B cell (primary cell): ENCODE data around the gene HDAC10. TPM values are rescaled to one million over a fixed set of nuclear protein-coding genes. Genes with fewer than 3 reads are reported as not detected.

Source experiments
- ATAC-seq: fragments of 200-7000 bp; cut with Tn5 transposase; one replicate; pipeline ENCODE4 v1.10.0; 2021; ENCODE audit warnings: low read depth, mild to moderate bottlenecking, moderate number of reproducible peaks, moderate library complexity
- CTCF ChIA-PET: fragments of 350-600 bp; sonication (Branson Sonifier 250); formaldehyde crosslinking; loops from one replicate; lab custom pipeline; 2021; ENCODE audit warnings: antibody characterized with exemption, inconsistent platforms; lab: Charles Lee
- POLR2A ChIA-PET: fragments of 350-600 bp; sonication (Branson Sonifier 250); formaldehyde crosslinking; loops from one replicate; lab custom pipeline; 2021; ENCODE audit warnings: antibody characterized with exemption; lab: Charles Lee
- DNase-seq: peaks from one replicate; pipeline ENCODE4 v3.0.0; 2013
- H2AFZ ChIP-seq: 2 replicates; pipeline ENCODE4 v1.6.1; 2012; ENCODE audit warnings: mild to moderate bottlenecking, low read depth, low read length; ENCODE audit not compliant: insufficient read depth, poor library complexity, severe bottlenecking
- H3K27ac ChIP-seq, 2 donors: 1 replicate in 1 of 2; 2 replicates in 1 of 2; pipeline ENCODE4 v1.5.1; 2012 to 2013; ENCODE audit warnings: low read length in 2 of 2, mild to moderate bottlenecking in 2 of 2, moderate library complexity in 1 of 2
- H3K27me3 ChIP-seq, 4 experiments: fragments of 200-600 bp in 1 of 4; sonication (generic) in 1 of 4; replicated peaks in 1 of 4; 1 replicate in 2 of 4; 2 replicates in 2 of 4; pipeline versions ENCODE4 v1.6.1 to v1.7.0; 2013 to 2016; ENCODE audit warnings: low read length in 3 of 4, mild to moderate bottlenecking in 2 of 4, mixed read lengths in 1 of 4, moderate library complexity in 1 of 4; ENCODE audit not compliant: insufficient read depth in 4 of 4, control insufficient read depth in 3 of 4; ENCODE audit errors: control extremely low read depth in 1 of 4
- H3K36me3 ChIP-seq, 2 experiments: replicated peaks in 1 of 2; 1 replicate in 1 of 2; 2 replicates in 1 of 2; pipeline versions ENCODE4 v1.6.1 to v1.7.1; 2013; ENCODE audit warnings: low read length in 1 of 2; ENCODE audit not compliant: insufficient read depth in 2 of 2, control insufficient read depth in 1 of 2; ENCODE audit errors: control extremely low read depth in 1 of 2, extremely low read depth in 1 of 2
- H3K4me1 ChIP-seq, 2 donors: fragments of 200-600 bp in 1 of 2; sonication (generic) in 1 of 2; 1 replicate in 1 of 2; 2 replicates in 1 of 2; pipeline versions ENCODE4 v1.5.1 to v1.6.1; 2013 to 2017; ENCODE audit warnings: low read length in 2 of 2; ENCODE audit not compliant: control insufficient read depth in 2 of 2, insufficient read depth in 2 of 2
- H3K4me2 ChIP-seq: replicated peaks from 2 replicates; pipeline ENCODE3; 2012; ENCODE audit warnings: mild to moderate bottlenecking, low read depth, low read length; ENCODE audit not compliant: poor library complexity, severe bottlenecking
- H3K4me3 ChIP-seq, 5 experiments: fragments of 200-600 bp in 1 of 5; sonication (generic) in 1 of 5; 1 replicate in 3 of 5; 2 replicates in 2 of 5; pipeline versions ENCODE4 v1.5.1 to v1.7.0; 2011 to 2016; ENCODE audit warnings: low read length in 4 of 5, mild to moderate bottlenecking in 4 of 5, low read depth in 2 of 5, control low read depth in 1 of 5, moderate library complexity in 1 of 5; ENCODE audit not compliant: insufficient read depth in 1 of 5; ENCODE audit errors: control extremely low read depth in 1 of 5, extremely low read depth in 1 of 5
- H3K79me2 ChIP-seq: fragments of 200-600 bp; sonication (generic); one replicate; pipeline ENCODE4 v1.6.0; 2016; ENCODE audit warnings: low read length; ENCODE audit not compliant: control insufficient read depth, insufficient read depth
- H3K9ac ChIP-seq: fragments of 200-600 bp; sonication (generic); 2 replicates; pipeline ENCODE4 v1.6.1; 2017; ENCODE audit warnings: mild to moderate bottlenecking, low read length, moderate library complexity
- H3K9me3 ChIP-seq, 3 donors: one replicate each; pipeline versions ENCODE4 v1.6.1 to v1.7.1; 2013; ENCODE audit warnings: low read length in 2 of 3; ENCODE audit not compliant: control insufficient read depth in 2 of 3, insufficient read depth in 1 of 3; ENCODE audit errors: control extremely low read depth in 1 of 3
- H4K20me1 ChIP-seq: 2 replicates; pipeline ENCODE4 v1.6.0; 2012; ENCODE audit warnings: mild to moderate bottlenecking, low read length; ENCODE audit not compliant: insufficient read depth, control insufficient read depth, poor library complexity, severe bottlenecking
- H3K27ac Mint-ChIP-seq: one replicate; pipeline ENCODE4 v1.8.0; 2021; ENCODE audit warnings: mixed read lengths
- H3K27me3 Mint-ChIP-seq: one replicate; pipeline ENCODE4 v1.8.0; 2021; ENCODE audit warnings: mixed read lengths
- H3K4me1 Mint-ChIP-seq: one replicate; pipeline ENCODE4 v1.8.0; 2021; ENCODE audit warnings: mixed read lengths
- H3K4me3 Mint-ChIP-seq: one replicate; pipeline ENCODE4 v1.8.0; 2021; ENCODE audit warnings: mixed read lengths
- H3K9me3 Mint-ChIP-seq: one replicate; pipeline ENCODE4 v1.8.0; 2022; ENCODE audit warnings: mixed read lengths; ENCODE audit not compliant: insufficient read depth
- EZH2 ChIP-seq: IDR thresholded peaks from 2 replicates; pipeline ENCODE4 v1.6.1; 2012; ENCODE audit warnings: borderline replicate concordance, low read depth, mild to moderate bottlenecking, moderate library complexity, low read length; ENCODE audit not compliant: insufficient read depth, poor library complexity, severe bottlenecking
- WGBS: methylation state at CpG from one replicate; pipeline ENCODE4 v1.1.5; 2013; ENCODE audit warnings: missing lambda C conversion rate; ENCODE audit not compliant: insufficient coverage; 5-methylcytosine and 5-hydroxymethylcytosine counted together
- intact Hi-C: fragments of 100-400 bp; cut with micrococcal nuclease; formaldehyde crosslinking; loops from one replicate; pipeline ENCODE4 v1.10.0; 2022
- polyA plus RNA-seq: library from polyadenylated mRNA; depleted of rRNA; stranded (reverse); fragments of >200 nt; gene quantifications from 2 replicates; pipeline ENCODE4 v1.2.3, GENCODE V29; 2012
- total RNA-seq, 2 donors: library from RNA; stranded (reverse); fragments of 120-200 nt in 1 of 2; gene quantifications; 1 replicate in 1 of 2; 2 replicates in 1 of 2; pipeline versions ENCODE4 v1.2.3 to v1.2.4, GENCODE V29; 2013 to 2022
- TF ChIP-seq, protein P1 (sequence below): fragments of 200-600 bp; IDR thresholded peaks from one replicate; pipeline ENCODE4 v1.8.0; 2022; ENCODE audit warnings: antibody characterized with exemption, mild to moderate bottlenecking

Gene HDAC10
- total and polyA plus RNA-seq, 2 donors (not counting 1 experiment from before 2014, with no cell fraction given): 136 to 187 TPM

DNA sequence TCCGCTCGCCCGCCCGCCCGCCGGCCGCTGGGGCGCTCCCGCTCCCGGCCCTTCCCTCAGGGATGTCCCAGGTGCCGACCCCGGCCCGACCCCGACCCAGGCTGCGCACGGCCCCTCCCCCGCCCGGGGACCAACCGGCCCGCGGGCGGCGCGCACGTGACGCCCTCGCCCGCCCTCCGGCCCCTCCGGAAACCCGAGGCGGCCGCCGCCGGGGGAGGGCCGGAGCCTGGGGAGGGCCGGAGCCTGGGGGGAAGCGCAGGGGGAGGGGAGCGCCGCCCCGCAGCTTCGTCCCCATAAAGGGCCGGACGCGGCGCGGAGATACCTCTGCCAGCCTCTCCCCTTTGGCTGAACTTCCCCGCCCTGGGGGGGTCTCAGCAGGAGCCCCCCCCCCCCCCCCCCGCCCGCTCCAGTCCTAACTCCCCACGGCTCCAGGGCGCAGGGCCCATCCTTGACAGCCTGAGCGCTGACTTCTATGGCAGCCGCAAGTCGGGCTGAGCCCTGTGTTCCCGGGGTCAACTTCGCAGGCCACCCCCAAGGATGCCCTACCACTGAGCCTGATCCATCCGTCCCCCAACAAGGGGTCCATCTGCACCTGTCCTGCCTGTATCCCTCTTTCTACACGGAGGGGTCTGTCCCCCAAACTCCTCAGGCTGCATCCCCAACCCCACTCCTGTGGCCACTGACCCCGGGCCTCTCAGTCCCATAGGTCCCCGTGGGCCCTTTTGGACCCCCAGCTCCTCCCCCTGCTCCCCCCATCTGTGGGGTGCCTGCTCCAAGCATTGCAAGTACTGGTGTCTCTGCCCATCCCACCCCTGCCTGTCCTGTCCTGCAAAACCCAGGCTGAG lies 10.8 kb upstream of the HDAC10 start, which contains the start of gene MAPK12:
TSS of gene MAPK12 (minus strand) at position 69 of the 845 bp plus-strand sequence. CDS start 174 bp downstream, outside the sequence.
- intact Hi-C loops: no loop called here
- peak within 1 kb of the TSS in 3 of 5 experiments; percentile 5 to 36 (median 33) for H3K4me3 ChIP-seq
- peaks cover 10% of the 10 kb centered on the region for H3K27me3 Mint-ChIP-seq
- H3K36me3 ChIP-seq: no peaks in the 10 kb centered on the region
- no peaks in the 10 kb centered on the region for H3K9me3 ChIP-seq
- H3K9ac ChIP-seq: no peak within 1 kb of the TSS
- no peaks in the 10 kb centered on the region for H3K9me3 Mint-ChIP-seq
- H3K4me2 ChIP-seq: peak within 1 kb of the TSS; percentile 70
- no peak within 1 kb of the TSS for H3K27ac ChIP-seq
- H2AFZ ChIP-seq: no peak within 1 kb of the TSS
- ATAC-seq (peak; percentile 22), DNase-seq (no peak)
- H3K27ac Mint-ChIP-seq: no peak within 1 kb of the TSS
- ChIA-PET POLR2A (no interaction called here), CTCF (interaction anchor here (0.7 to 3.8 kb wide), 3 partner anchors 10 to 24 kb away, joined by 3 to 22 read pairs (median 3); partner anchors contain the start of gene HDAC10)
- TF ChIP-seq EZH2: no peak
- TF ChIP-seq, protein P1, sequence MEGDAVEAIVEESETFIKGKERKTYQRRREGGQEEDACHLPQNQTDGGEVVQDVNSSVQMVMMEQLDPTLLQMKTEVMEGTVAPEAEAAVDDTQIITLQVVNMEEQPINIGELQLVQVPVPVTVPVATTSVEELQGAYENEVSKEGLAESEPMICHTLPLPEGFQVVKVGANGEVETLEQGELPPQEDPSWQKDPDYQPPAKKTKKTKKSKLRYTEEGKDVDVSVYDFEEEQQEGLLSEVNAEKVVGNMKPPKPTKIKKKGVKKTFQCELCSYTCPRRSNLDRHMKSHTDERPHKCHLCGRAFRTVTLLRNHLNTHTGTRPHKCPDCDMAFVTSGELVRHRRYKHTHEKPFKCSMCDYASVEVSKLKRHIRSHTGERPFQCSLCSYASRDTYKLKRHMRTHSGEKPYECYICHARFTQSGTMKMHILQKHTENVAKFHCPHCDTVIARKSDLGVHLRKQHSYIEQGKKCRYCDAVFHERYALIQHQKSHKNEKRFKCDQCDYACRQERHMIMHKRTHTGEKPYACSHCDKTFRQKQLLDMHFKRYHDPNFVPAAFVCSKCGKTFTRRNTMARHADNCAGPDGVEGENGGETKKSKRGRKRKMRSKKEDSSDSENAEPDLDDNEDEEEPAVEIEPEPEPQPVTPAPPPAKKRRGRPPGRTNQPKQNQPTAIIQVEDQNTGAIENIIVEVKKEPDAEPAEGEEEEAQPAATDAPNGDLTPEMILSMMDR: no peak
- H3K4me1 Mint-ChIP-seq: peaks cover 13% of the 10 kb centered on the region
- H3K79me2 ChIP-seq: no peaks in the 10 kb centered on the region
- H3K4me1 ChIP-seq: peaks cover 17 to 21% of the 10 kb centered on the region in 2 donors
- H3K4me3 Mint-ChIP-seq: peak within 1 kb of the TSS; percentile 74
- peaks cover 0 to 31% (median 8%) of the 10 kb centered on the region in 4 experiments for H3K27me3 ChIP-seq
- 2% methylated on average over 57 of the region's 61 CpGs for WGBS
- no peaks in the 10 kb centered on the region for H4K20me1 ChIP-seq
